GM23248 (cell line): ENCODE data around the gene SPDYE6.

Experiments used
- EZH2 ChIP-seq: fragments of 200-600 bp; sonication (generic); IDR thresholded peaks from 2 replicates; pipeline ENCODE4 v1.6.1; 2018; ENCODE audit warnings: antibody characterized with exemption, mild to moderate bottlenecking; ENCODE audit not compliant: insufficient read depth, poor library complexity, severe bottlenecking
- EZH2phosphoT487 ChIP-seq: fragments of 200-600 bp; sonication (generic); IDR thresholded peaks from 2 replicates; pipeline ENCODE4 v1.6.1; 2018; ENCODE audit warnings: antibody characterized with exemption, moderate library complexity, mild to moderate bottlenecking, low read depth; ENCODE audit not compliant: insufficient read depth

DNA sequence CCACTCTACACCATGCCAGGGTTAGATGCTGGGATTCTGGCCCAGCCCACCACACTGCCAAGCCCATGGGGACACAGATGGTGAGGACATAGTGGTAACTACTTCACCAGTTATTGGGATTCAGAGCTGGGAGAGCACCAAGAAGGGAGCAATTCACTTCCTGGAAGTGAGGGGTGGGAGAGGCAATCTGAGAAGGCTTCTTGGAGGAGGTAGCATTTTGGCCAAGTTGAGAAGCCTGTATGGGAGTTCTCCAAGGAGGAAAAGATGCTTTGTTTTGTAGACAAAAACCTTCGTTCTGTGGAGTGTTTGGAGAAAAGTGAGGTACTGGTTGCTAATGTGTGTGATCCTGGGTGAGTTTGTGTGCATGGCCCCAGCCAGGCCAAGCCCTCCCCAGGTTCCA lies 36.1 kb upstream of the SPDYE6 start:
- no peak for TF ChIP-seq EZH2
- TF ChIP-seq EZH2phosphoT487: no peak
